Fibroblast of lung (primary cell): ENCODE results near the gene P3H3. TPM values are rescaled to one million over a fixed set of nuclear protein-coding genes. Genes with fewer than 3 reads are reported as not detected.
A peak's percentile ranks its signal among the peaks of the same experiment; 100 is the strongest.

Experiments used
- DNase-seq, 2 donors: peaks; one replicate each; pipeline versions ENCODE4 v3.0.0 to v3.0.0-alpha.2; 2010; ENCODE audit warnings: low read depth in 2 of 2
- H2AFZ ChIP-seq: 2 replicates; pipeline ENCODE4 v1.5.1; 2012; ENCODE audit warnings: low read length, control low read depth, inconsistent platforms
- H3K27ac ChIP-seq: 2 replicates; pipeline ENCODE4 v1.5.1; 2011; ENCODE audit warnings: low read length, control low read depth; ENCODE audit not compliant: insufficient read depth
- H3K27me3 ChIP-seq: 2 replicates; pipeline ENCODE4 v1.5.1; 2011; ENCODE audit warnings: mild to moderate bottlenecking, low read length; ENCODE audit not compliant: control insufficient read depth, insufficient read depth
- H3K36me3 ChIP-seq: 2 replicates; pipeline ENCODE4 v1.5.1; 2011; ENCODE audit warnings: low read length; ENCODE audit not compliant: control insufficient read depth, insufficient read depth
- H3K4me1 ChIP-seq: 2 replicates; pipeline ENCODE4 v1.5.1; 2011; ENCODE audit warnings: low read length; ENCODE audit not compliant: control insufficient read depth, insufficient read depth; ENCODE audit errors: extremely low read depth
- H3K4me2 ChIP-seq: 2 replicates; pipeline ENCODE4 v1.5.1; 2011; ENCODE audit warnings: low read length, control low read depth; ENCODE audit not compliant: insufficient read depth; ENCODE audit errors: extremely low read depth
- H3K4me3 ChIP-seq, 4 experiments: fragments of 200-600 bp in 1 of 4; sonication (generic) in 1 of 4; replicated peaks in 1 of 4; 2 replicates each; pipeline ENCODE4 v1.5.1; 2011 to 2016; ENCODE audit warnings: low read length in 4 of 4, low read depth in 3 of 4, mild to moderate bottlenecking in 3 of 4, control low read depth in 2 of 4, inconsistent platforms in 1 of 4, mixed read lengths in 1 of 4; ENCODE audit not compliant: insufficient read depth in 1 of 4; ENCODE audit errors: control extremely low read depth in 1 of 4
- H3K79me2 ChIP-seq: 2 replicates; pipeline ENCODE4 v1.5.1; 2012; ENCODE audit warnings: mild to moderate bottlenecking, low read length, inconsistent platforms; ENCODE audit not compliant: control insufficient read depth, insufficient read depth
- H3K9ac ChIP-seq: 2 replicates; pipeline ENCODE4 v1.5.1; 2011; ENCODE audit warnings: mild to moderate bottlenecking, low read length, control low read depth; ENCODE audit not compliant: insufficient read depth
- H3K9me3 ChIP-seq: 2 replicates; pipeline ENCODE4 v1.5.1; 2012; ENCODE audit warnings: low read depth, low read length; ENCODE audit not compliant: control insufficient read depth, insufficient read depth
- H4K20me1 ChIP-seq: 2 replicates; pipeline ENCODE4 v1.5.1; 2011; ENCODE audit warnings: low read length; ENCODE audit not compliant: control insufficient read depth, insufficient read depth; ENCODE audit errors: extremely low read depth
- CTCF ChIP-seq, 2 donors: IDR thresholded peaks in 1 of 2; conservative IDR thresholded peaks in 1 of 2; 1 replicate in 1 of 2; 2 replicates in 1 of 2; pipeline ENCODE4 v1.5.1; 2011 to 2012; ENCODE audit warnings: low read length in 2 of 2, control low read depth in 1 of 2, inconsistent platforms in 1 of 2, low read depth in 1 of 2, mild to moderate bottlenecking in 1 of 2
- EZH2 ChIP-seq: IDR thresholded peaks from 2 replicates; pipeline ENCODE4 v1.5.1; 2012; ENCODE audit warnings: low read length, control low read depth, mild to moderate bottlenecking; ENCODE audit errors: missing control alignments
- polyA plus RNA-seq, 2 donors: library from polyadenylated mRNA; depleted of rRNA in 1 of 2; stranded (reverse) in 1 of 2; unstranded in 1 of 2; fragments of >200 nt; gene quantifications; 2 replicates each; pipeline ENCODE4 v1.2.1, GENCODE V29; 2011 to 2012; ENCODE audit warnings: missing spikeins in 1 of 2
- total RNA-seq: library from RNA; depleted of rRNA; stranded (reverse); fragments of >200 nt; gene quantifications from 2 replicates; pipeline ENCODE4 v1.2.1, GENCODE V29; 2014

Gene P3H3
- total and polyA plus RNA-seq, 2 donors (not counting 1 experiment from before 2014, with no cell fraction given) = 44.0 to 96.3 TPM

GRCh38 chr12:6822426-6823135 lies 5.6 kb upstream of the P3H3 start:
- Histone ChIP-seq H3K79me2 (no peaks in the 10 kb centered on the region), H3K4me3 (peak overlapping the region in 3 of 4 experiments; percentile 36 to 72 (median 62)), H4K20me1 (no peaks in the 10 kb centered on the region), H3K4me2 (peak overlapping the region; percentile 93), H3K27ac (no peak overlapping the region), H3K4me1 (peaks cover 24% of the 10 kb centered on the region), H3K27me3 (peaks cover 2% of the 10 kb centered on the region), H2AFZ (no peak overlapping the region), H3K36me3 (peaks cover 9% of the 10 kb centered on the region), H3K9me3 (no peaks in the 10 kb centered on the region), H3K9ac (no peak overlapping the region)
- no peak for DNase-seq
- TF ChIP-seq EZH2 (no peak), CTCF (conservative IDR thresholded peaks at IDR 0.05 in 1 of 2, IDR thresholded peaks at IDR 0.05 in 1 of 2; ENCODE audit: low read depth in 1 of 2, low read length in 2 of 2) (no peak)

- Histone ChIP-seq H4K20me1 (no peaks in the 10 kb centered on the region), H3K27me3 (peaks cover 2% of the 10 kb centered on the region), H3K4me2 (no peak overlapping the region), H3K4me3 (no peak overlapping the region), H3K9ac (no peak overlapping the region), H3K4me1 (peaks cover 24% of the 10 kb centered on the region), H2AFZ (no peak overlapping the region), H3K36me3 (peaks cover 6% of the 10 kb centered on the region), H3K9me3 (no peaks in the 10 kb centered on the region), H3K79me2 (peaks cover 3% of the 10 kb centered on the region), H3K27ac (no peak overlapping the region)
- no peak for DNase-seq
- TF ChIP-seq EZH2 = no peak
- no peak for TF ChIP-seq CTCF (conservative IDR thresholded peaks at IDR 0.05 in 1 of 2, IDR thresholded peaks at IDR 0.05 in 1 of 2; ENCODE audit: low read depth in 1 of 2, low read length in 2 of 2)
Measured at GRCh38 chr12:6823182-6824084, 4.8 kb upstream of the P3H3 start.

GRCh38 chr12:6824085-6824775 lies 4.0 kb upstream of the P3H3 start:
- H3K27me3 ChIP-seq = peaks cover 2% of the 10 kb centered on the region

More at GRCh38 chr12:6824085-6824775, 4.0 kb upstream of the P3H3 start:
- DNase-seq = no peak
- no peak overlapping the region for H3K4me3 ChIP-seq
- H3K9me3 ChIP-seq = no peaks in the 10 kb centered on the region
- H3K4me1 ChIP-seq = peaks cover 24% of the 10 kb centered on the region
- H3K36me3 ChIP-seq = peaks cover 6% of the 10 kb centered on the region
- H4K20me1 ChIP-seq = no peaks in the 10 kb centered on the region
- H3K4me2 ChIP-seq = no peak overlapping the region
- H2AFZ ChIP-seq = no peak overlapping the region
- H3K27ac ChIP-seq = no peak overlapping the region
- no peak overlapping the region for H3K9ac ChIP-seq
- H3K79me2 ChIP-seq = peaks cover 11% of the 10 kb centered on the region
- TF ChIP-seq EZH2 (no peak), CTCF (conservative IDR thresholded peaks at IDR 0.05 in 1 of 2, IDR thresholded peaks at IDR 0.05 in 1 of 2; ENCODE audit: low read depth in 1 of 2, low read length in 2 of 2) (no peak)
